Effector CD8-positive, alpha-beta T cell (primary cell): Measurements from ENCODE around the gene EBF3.

ENCODE experiments used
- DNase-seq: peaks from one replicate; lab custom pipeline; 2025; lab: John Stamatoyannopoulos, UW

The EBF3 gene

DNA sequence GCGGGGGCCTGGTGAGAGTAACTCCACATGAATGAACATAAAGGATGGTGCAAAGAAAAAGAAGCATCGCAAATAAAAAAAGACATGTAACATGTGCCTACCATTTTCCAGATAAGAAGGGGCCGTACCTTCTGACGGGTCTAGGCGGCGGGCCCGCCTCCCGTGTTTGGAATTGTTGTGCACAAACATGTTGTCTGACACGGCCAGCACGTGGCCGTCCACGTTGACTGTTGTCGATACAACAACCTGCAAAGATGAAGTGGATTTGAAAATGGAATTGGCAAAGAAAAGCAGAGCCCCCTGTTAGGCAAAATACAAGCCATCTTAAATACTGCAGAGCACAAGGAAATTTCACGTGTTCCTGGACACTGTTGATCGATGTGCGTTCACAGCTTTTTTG lies 90.7 kb downstream of the EBF3 start:
- no peak for DNase-seq

- no peak for DNase-seq
Observed at GRCh38 chr10:129871966-129872365, 92.1 kb downstream of the EBF3 start.

GRCh38 chr10:129870961-129871621 lies 93.0 kb downstream of the EBF3 start:
- DNase-seq = no peak

GRCh38 chr10:129870474-129870757 lies 93.7 kb downstream of the EBF3 start:
- DNase-seq = no peak

GRCh38 chr10:129869596-129870473 lies 94.2 kb downstream of the EBF3 start:
- DNase-seq = no peak

DNA sequence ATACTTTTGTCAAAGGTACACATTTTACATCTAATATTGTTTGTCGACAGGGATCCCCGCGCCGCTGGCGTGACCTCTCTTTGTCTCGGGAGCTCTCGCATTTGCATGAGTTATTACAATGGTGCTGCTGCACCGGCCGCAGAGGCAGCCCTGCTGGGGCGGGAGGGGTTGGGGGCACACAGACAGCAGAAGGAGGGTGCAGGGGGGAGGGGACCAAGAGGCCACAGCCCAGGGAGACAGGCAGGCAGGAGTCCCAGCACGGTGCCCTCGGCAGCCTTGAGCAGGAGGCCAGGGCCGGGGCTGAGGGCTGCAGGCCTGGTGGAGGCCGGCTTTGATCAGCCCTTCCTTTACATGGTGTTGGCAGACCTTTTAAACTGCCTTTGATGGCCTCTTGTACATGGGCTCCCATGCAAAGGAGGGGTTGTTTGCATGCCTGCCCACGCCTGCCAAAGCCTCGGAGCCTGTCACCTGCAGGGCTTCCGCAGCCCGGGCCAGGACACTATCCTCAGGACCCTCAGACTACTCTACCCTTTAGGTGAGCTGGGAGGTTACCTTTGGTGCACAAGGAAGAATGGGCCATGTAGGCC lies 95.5 kb downstream of the EBF3 start:
- no peak for DNase-seq

DNA sequence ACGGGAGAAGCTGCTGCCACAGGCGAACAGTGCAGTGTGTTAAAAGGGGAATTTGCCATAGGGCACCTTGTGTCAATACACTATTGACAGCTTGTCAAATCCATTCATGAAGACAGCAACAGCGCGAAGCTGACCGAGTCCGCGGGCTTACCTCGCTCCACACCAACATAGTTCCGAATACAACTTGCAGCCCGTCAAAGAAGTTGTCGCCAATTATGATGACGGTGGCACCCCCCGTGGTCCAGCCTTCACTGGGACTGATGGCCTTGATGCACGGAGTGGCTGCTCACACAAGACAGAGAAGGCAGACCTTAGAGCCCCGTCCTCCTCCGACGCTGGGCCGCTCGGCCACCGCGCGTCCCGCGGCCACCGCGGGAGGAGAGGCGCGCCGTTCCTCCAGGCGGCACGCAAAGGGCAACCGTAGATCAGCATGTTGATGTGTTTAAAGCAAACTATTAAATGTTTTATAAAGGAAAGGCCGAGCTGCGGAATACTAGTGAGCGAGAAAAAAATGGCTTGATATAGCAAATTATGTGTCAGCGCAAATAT lies 96.4 kb downstream of the EBF3 start:
- no peak for DNase-seq

DNA sequence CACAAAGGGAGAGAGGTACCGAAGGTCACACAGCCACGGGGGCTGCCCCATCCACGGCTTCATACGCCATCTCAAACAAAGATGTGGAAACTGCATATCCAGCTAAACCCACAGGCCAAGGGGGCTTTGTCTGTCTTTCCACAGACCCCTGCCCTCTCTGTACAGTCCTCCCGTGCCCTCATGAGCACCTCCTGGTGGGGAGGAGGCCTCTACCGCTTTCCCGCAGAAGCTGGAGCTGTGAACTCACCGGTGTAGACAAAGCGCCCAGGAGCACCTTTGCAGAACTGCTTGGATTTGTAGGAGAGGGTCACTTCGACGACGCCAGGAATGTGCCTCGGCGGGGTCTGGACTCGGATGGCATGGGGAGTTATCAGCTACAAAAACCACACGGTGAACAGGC lies 97.2 kb downstream of the EBF3 start:
- DNase-seq = no peak

- DNase-seq = no peak
Observed at GRCh38 chr10:129865960-129866359, 98.1 kb downstream of the EBF3 start.

- no peak for DNase-seq
Observed at GRCh38 chr10:129865413-129865812, 98.7 kb downstream of the EBF3 start.

GRCh38 chr10:129864601-129865126 lies 99.4 kb downstream of the EBF3 start:
- DNase-seq = no peak

- DNase-seq = no peak
Observed at GRCh38 chr10:129864082-129864481, 100.0 kb downstream of the EBF3 start.

DNA sequence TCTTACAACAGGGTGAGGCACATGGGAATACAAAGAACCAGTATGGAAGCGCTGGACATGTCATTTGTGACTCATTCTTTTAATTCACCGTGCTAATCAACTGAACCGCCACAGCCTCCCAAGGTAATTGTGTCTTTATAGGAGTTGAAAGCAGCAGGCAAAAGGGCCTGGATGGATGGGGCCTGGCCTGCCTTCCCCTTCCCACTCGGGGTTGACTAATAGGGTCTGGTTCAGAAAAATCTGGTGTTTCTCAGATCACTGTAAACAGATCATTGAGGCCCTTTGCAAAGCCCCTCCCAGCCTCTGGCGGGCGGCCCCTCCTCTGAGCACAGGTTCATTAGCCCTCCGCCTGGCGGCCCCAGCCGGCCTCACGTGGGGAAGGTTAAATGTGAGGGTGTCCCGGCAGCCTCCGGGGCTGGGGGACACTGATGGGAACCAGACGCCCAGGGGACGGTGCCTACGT lies 100.8 kb downstream of the EBF3 start:
- no peak for DNase-seq

DNA sequence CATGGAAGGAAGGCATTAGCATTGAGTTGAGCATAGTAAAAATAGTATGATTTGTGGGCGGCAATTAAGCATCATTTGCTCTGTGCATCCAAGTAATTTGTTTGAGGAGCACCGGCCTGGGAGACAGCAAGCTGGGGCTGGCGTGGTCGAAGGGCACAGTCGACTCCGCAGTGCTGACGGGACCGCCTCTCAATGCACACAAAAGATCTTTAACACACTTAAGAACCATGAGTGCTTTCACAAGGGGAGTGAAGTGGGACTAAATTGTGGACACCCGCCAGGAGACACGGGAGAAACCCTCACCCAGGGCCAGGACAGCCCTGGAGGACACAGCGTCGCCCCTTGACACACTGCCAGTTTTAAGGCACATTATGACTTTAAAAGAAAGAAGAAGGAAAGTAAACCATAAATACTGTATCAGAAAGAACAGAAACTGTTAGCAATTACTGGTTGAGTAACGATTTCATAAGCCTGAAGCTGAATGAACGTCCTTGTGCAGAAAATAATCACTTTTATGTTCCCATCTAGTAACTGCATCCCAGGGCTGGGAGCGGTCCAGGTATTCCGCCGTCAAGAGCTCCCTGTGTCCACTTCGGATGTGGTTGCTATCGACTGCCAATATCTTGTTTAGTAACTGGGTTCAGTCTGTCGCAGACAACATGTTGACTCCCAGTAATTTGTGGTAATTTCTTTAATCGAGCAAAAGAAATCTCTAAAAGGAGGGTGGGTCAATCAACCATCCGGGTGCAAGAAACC lies 102.1 kb downstream of the EBF3 start:
- no peak for DNase-seq

GRCh38 chr10:129860396-129860795 lies 103.7 kb downstream of the EBF3 start:
- no peak for DNase-seq

- DNase-seq = no peak
Observed at GRCh38 chr10:129859536-129859935, 104.5 kb downstream of the EBF3 start.

GRCh38 chr10:129857242-129857960 lies 106.7 kb downstream of the EBF3 start:
- no peak for DNase-seq

- DNase-seq = no peak
Observed at GRCh38 chr10:129855836-129856563, 108.1 kb downstream of the EBF3 start.

GRCh38 chr10:129854796-129855705 lies 109.0 kb downstream of the EBF3 start:
- no peak for DNase-seq
